ENCODE data around the gene COX4I2.

COX4I2 gene

DNA sequence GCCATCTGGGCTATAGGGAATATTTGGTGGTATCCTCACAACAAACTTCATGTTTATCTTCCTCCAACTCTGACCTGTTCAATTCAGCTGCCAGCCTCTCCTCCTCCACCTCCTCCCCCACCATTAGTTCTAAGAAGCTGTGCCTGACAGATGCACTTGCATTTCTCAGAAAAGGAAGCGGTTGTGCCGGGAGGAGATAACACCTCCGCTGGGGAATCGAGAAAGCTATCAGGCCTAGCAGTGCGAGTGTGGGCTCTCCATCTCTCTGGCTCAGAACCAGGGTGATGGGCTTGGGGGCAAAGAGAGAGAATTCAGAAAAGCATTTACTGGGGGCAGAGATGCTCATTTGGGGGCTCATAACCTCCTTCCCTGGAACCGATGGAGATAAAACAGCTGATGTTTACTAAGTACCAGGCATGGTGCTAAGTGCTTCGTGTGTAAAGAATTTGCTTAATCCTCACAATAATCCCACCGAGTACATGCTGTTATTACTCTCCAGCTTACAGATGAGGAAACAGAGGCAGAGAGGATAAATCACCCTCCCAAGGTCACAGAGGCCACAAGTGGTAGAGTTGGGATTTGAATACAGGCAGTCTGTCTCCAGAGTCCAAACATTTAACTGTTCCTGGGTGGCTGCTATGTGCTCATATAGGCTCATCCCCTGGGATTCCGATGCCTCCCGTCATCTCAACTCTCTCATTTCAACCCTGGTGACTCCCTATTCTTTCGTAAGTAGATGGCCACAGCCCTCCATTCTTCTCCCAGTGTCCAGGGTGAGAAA, 38.3 kb downstream of the COX4I2 start:
- DNase-seq (ENCODE audit: low read depth in 2 of 3, low spot score in 1 of 3) = peak; percentile 50 to 69 (median 57)

DNA sequence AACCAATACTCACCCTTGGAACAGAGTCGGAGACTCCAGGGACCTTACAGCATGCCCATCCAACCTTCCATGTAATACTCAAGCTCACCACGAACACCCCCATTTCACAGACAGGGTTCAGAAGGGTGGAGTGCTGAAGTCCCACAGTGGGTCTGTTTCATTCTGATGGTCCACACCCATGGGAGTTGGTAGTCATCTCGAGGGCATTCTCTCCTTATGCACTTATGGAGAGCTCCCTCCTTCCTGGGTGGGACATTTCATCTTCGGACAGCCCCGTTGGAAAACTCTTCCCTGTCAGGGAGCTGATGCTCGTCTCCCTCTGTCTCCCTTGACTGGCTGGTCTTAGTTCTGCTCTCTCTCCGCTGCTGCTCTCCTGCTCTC, 38.9 kb downstream of the COX4I2 start:
- no peak for DNase-seq (ENCODE audit: low read depth in 2 of 3, low spot score in 1 of 3)

DNA sequence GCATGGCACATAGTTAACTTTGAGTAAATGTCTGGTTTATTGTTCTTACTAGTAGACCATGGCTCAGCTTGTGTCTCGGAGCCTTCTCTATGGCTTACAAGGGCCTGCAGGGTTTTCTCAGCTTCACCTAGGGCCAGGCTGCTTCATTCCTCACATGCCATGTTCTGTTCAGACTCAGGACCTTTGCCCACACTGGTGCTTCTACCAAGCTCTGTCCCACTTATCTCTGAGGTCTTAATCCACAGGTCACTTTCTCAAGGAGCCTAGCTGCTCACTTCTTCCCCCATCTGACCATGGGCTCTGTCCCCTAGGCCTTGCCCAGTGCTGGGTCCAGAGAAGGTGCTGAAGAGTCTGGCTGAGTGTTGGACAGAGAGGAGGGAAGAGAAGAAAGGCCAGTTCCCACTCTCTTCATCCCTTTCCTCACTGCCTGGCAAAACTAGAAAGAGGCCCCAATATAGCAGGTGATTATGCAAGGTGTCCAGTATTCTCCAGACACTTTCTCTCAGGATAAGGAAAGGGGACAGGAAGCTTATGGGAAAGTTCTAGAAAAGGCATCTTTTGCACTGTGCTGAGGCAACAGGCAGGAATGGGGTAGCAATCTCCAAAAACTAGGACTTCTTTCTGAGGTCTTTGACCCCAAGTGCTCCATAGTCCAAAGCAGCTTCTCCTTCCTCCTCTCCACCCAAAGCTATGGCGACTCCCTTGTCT, 40.0 kb downstream of the COX4I2 start:
- DNase-seq (ENCODE audit: low read depth in 2 of 3, low spot score in 1 of 3) = no peak

DNA sequence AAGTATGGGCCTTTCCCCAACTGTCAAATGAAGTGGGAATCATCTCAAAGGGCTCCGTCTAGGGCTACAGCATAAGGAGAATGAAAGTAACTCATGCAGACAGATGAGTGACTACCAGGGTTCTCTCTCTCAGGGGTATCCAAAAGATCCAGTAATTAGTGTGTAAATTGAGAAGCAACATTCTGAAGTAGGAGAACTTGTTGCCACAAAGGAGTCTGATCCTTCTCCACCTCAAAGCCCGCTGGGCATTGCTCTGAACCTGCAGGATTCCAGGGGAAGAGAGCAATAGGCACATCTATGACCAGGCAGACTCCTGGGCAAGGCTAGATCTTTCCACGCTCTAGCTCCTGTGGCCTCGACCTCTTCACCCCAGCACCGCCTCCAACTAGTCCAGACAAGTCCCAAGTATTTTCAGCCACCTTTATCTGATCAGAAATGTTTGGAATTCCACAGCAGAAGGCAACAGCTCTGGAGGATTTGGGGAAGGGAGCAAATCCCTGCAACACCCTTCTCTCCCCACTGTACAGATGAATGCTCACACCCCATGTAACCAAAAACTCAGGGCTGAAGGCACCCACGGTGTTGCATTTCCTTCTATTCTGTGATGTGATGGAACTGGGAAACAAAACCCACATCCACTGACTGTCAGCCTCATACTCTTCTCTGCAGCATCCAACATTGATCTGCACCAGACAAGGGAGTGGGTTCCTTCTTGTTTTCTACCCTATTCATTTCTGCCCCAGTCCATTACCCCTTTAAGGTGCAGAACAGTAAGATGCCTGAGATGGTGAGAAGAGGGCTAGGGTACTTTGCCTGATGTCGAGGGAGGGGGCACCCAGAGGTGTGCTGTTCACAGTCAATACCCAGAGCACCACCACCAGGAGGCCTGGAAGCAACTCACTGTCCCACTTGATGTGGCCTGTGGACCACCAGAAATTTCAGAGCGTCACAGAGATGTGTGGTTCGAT, 41.0 kb downstream of the COX4I2 start:
- no peak for DNase-seq (ENCODE audit: low read depth in 2 of 3, low spot score in 1 of 3)

DNA sequence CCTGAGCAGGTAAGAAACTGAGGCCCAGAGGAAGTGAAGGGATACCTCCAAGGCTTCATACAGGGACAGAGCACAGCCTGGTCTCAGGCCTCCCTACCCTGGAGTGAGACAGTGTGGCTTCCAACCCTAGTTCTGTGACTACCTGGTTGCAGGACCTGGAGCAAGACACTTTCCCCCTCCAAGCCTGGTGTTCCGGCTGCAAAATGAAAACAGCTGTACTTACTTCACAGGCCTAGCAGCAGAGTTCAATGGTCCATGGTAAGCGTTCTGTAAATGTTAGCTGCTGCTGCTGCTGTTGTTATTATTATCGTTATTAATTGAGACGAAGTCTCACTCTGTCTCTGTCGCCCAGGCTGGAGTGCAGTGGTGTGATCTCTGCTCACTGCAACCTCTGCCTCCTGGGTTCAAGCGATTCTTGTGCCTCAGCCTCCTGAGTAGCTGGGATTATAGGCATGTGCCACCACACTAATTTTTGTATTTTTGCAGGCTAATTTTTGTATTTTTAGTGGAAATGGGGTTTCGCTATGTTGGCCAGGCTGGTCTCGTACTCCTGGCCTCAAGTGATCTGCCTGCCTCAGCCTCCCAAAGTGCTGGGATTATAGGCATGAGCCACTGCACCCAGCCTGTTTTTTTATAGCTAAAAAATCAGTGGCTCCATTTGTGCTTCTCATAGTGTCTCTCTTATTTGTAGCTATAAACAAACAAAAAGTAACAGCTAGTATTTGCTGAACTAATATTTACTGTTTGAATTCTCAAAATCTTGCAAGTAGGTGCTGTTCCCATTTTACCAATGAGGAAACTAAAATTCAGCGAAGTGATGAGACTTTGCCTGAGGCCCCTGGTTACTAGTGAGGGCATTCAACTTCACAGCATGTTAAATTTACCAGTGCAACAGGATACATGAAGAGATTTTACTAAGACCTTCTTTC, 41.9 kb downstream of the COX4I2 start:
- no peak for DNase-seq (ENCODE audit: low read depth in 2 of 3, low spot score in 1 of 3)

DNA sequence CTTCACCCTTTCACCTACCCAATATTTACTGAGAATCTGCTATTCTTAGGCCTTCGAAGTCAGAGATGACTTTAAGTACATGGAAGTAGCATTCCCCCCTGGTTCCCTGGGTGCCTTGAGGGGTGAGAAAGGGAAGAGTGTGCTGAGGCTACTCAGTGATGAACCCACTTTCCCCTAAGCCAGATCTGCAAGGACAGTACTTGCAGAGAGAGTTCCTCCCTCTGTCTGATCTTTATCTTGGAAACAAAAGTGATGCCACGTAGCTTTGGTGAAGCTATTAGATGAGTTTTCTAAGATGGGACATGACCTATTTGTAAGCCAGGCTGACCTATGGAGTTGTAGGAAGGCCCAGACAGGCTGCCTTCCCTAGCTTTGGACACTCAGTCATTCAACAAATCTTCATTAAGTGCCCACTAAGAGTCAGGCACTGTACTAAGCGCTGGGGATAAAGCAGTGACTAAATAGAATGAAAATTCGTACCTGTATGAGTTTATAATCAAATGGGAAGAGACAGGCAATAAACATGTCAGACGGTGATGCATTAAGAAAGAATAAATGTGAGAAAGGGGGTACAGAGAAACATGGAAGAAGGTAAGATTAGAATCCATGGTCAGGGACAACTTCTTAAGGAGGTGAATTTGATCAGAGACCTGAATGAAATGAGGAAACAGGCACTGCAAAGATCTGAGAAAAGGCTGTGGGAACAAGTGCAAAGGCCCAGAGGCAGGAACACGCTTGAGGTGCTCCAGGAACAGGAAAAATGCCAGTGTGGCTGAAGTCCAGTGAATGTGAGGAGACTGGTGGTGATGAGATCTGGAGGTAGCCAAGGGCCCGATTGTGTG, 42.8 kb downstream of the COX4I2 start:
- no peak for DNase-seq (ENCODE audit: low read depth in 2 of 3, low spot score in 1 of 3)

DNA sequence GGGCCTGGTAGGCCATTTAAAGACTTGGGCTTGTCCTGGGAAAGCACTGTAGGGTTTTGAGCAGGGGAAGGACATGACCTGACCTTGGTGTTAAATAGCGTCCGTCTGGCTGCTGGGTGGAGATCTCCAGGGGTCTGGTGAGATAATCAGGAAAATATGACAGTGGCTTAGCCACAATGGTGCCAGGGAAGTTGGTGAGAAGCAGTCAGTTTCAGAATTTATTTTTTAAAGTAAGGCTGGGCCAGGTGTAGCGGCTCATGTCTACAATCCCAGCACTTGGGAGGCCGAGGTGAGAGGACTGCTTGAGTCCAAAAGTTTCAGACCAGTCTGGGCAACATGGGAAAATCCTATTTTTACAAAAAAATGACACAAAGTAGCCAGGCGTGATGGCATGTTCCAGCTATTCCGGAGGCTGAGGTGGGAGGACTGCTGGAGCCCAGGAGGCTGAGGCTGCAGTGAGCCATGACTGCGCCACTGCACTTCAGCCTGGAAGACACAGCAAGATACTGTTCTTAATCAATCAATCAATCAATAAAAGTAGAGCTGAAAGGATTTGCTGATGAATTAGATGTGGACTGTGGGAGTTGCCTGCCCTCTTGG, 43.5 kb downstream of the COX4I2 start:
- no peak for DNase-seq (ENCODE audit: low read depth in 2 of 3, low spot score in 1 of 3)

DNA sequence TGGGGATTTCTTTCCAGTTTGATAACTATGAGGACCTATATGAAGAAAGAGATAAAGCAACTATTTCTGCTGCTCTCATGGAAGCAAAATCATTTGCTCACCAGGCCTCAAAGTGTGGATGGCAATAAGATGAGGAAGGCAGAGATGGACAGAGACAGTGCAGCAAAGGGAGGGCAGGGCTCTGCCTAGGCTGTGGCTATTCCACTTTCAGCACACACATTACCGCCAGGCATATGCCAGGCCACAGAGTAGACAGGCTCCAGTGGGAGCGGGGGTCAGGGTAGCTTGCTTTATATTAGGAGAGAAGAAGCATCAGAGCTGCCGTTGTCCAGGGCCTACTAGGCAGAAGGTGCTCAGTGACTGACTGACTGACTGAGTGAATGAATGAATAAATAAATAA, 44.1 kb downstream of the COX4I2 start:
- no peak for DNase-seq (ENCODE audit: low read depth in 2 of 3, low spot score in 1 of 3)

DNA sequence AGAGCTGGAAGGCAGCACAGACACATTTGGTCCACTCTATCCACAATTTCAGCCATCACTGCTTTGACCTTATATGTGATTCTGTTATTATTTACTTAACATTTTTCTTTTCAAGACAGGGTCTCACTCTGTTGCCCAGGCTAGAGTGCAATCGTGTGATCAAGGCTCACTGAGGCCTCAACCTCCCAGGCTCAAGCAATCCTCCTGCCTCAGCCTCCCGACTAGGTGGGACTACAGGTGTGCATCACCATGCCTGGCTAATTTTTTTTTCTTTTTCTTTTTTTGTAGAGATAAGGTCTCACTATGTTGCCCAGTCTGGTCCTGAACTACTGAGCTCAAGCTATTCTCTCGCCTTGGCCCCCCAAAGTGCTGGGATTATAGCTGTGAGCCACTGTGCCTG, 44.6 kb downstream of the COX4I2 start:
- DNase-seq (ENCODE audit: low read depth in 2 of 3, low spot score in 1 of 3) = no peak

DNA sequence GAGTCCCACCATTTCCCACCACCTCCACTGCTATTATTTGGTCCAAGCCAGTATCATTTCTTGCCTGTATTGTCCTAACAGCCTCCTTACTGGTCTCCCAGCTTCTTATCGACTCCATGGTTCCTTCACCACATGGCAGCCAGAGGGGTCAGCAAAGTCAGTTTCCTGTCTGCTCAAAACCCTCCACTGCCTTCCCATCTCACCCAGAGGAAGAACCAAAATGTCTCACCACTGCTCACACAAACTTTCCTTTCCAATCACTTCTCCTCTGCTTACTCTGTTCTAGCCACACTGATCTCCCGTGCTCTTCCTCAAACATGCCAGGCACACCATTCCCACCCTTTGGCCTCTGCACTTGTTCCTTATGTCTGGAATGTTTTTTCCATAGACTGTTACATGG, 45.2 kb downstream of the COX4I2 start:
- no peak for DNase-seq (ENCODE audit: low read depth in 2 of 3, low spot score in 1 of 3)

DNA sequence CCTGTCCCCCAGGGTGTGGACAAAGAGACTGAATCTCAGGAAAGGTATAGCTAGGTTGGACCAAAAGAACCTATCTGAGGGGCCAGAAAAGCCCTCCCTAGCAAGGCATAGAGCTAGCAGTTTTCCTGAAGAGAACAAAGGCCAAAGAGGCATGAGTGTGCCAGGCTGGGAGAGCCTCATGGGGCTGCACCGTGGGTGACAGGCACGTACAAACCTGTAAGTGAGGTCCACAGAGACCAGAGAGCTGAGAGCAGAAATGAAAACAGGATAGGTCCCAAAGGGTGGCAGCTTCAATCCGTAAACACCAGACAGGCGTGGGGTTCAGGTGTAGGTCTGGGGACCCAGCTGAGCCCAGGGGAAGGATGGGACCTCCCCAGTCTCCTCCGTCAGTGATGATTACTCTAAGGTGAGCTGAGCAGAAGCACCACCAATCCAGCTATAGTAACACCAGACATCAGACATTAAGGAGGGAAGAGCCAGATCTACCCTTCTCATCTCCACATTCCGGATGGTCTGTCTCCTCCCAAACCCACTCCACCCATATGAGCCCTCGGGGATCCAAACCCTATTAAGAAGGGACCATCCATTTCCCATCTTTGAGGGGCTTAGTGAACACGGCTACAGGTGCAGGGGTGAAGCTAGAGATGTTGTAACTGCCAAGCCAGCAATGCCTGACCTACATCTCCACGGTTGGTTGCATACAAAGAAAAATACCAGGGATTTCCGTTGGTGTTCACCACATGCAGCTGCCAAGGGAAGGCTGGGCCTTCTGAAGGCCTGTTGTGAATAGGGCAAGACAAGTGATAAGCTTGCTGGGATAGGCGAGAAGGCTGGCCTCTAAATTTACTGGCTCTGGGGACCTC, 46.7 kb downstream of the COX4I2 start:
- no peak for DNase-seq (ENCODE audit: low read depth in 2 of 3, low spot score in 1 of 3)

DNA sequence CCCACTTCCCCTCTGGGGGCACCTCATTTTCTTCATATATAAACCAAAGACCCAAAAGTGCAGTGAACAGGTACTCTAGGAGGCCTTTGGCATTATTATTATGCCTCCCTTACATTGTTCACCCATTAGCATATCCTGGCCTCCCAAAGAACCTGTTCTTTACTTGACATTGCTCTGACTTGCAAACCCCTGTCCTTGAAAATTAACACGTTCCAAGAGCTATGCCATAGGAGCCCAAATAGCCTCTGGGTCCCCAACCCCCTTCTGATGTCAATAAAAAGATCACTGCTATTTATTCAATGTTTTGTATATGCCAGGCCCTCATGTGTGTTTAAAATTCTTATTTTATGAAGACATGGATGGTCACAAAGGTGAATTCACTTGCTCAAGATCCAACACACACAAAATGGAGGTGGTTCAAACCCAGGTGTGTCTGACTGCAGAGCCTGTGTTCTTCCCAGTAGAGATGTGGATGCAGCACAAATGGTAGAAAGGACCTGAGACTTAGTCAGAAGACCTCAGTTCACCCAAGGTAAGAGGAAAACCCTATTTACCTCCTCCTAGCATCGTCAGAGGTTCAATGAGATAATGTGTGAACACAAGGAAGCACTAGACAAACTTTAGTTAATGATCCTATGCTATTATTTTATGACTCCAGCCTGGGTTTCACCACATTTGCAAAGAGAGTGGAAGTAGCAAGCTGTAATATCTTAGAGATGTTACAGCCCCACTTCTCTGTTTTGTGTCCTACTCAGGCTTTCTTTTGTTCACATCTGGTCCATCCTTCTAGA, 48.3 kb downstream of the COX4I2 start:
- no peak for DNase-seq (ENCODE audit: low read depth in 2 of 3, low spot score in 1 of 3)

DNA sequence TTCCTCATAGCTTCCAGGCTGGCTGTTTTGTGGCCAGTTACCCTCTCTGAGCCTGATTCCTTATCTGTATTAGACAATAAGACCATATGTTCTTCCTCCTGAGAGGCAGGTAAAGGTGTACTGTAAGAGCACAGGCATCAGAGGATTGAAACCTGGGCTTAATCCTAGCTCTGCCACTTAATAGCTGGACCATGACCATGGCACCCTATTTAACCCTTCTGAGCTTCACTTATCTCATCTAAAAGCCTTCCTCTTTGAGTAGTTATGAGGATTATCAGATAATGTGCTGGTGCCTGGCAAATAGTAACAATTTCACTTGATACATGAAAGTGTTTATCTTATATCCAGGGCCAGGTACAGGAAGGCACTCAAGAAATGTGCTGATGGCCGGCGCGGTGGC, 50.1 kb downstream of the COX4I2 start:
- DNase-seq (ENCODE audit: low read depth in 2 of 3, low spot score in 1 of 3) = no peak

DNA sequence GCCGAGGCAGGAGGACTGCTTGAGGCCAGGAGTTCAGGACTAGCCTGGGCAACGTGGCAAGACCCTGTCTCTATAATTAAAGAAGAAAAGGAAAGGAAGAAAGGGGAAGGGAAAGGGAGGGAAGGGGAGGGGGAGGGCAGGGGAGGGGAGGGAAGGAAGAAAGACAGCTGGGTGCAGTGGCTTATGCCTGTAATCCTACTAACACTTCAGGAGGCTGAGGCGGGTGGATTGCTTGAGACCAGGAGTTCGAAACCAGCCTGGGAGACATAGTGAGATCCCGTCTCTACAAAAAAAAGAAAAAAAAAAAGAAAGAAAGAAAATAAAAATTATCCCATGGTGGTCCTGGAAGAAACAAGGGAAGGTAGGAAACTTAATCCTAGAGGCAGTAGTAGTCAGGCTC, 51.4 kb downstream of the COX4I2 start:
- DNase-seq (ENCODE audit: low read depth in 2 of 3, low spot score in 1 of 3) = no peak

DNA sequence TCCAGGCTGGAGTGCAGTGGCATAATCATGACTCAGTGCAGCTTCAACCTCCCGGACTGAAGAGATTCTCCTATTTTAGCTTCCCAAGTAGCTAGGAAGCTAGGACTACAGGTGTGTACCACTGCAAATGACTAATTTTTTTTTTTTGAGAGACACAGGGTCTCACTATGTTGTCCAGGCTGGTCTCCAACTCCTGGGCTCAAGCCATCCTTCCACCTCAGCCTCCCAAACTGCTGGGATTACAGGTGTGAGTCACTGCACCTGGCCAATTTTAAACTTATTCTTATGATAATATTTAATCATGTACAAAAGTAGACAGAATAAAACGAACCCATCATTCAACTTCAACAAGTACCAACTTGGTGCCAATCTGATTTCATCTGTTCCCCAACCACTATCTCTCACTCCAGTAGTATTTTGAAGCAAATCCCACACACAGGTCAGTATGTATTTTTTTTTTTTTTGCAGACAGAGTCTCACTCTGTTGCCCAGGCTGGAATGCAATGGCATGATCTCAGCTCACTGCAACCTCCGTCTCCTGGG, 52.5 kb downstream of the COX4I2 start:
- no peak for DNase-seq (ENCODE audit: low read depth in 2 of 3, low spot score in 1 of 3)

DNA sequence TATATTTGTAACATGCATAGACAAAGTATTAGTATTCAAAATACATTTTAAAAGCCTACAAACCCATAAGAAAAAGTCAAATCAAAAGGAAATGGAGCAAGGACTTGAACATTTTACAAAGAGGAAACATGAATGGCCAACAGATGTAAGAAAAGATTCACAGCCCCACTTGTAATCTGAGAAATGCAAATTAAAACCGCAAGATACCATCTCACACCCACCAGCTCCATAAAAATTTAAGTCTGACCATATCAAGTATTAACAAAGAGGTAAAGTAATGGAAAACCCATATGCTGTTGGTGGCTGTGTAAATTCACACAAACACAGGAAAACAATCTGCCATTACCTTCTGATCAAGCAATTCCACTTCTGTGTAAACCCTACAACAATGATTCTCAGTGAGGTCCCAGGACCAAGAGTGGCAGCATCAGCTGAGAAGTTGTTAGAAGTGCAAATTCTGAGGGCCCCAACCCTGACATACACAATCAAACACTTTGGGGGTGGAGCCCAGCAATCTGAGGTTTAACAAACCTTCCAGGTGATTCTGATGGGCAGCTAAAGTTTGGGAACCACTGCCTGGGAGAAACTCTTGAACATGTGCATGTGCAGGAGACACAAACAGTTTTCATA, 54.0 kb downstream of the COX4I2 start:
- no peak for DNase-seq (ENCODE audit: low read depth in 2 of 3, low spot score in 1 of 3)

DNA sequence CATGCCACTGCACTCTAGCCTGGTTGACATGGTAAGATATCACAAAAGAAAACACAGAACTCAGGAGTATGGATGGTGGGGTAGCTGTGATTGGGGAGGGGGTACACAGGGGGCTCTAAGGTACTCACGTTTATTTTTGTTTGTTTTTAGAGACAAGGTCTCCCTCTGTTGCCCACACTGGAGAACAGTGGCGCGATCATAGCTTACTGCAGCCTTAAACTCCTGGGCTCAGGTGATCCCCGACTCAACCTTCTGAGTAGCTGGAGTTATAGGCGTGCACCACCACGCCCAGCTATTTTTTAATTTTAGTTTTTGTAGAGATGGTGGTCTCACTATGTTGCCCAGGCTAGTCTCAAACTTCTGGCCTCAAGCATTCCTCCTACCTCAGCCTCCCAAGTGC, 55.7 kb downstream of the COX4I2 start:
- DNase-seq (ENCODE audit: low read depth in 2 of 3, low spot score in 1 of 3) = no peak
